Ascending aorta (tissue), 2 donors: ENCODE data around the gene FOXJ3. TPM values are rescaled to one million over a fixed set of nuclear protein-coding genes. Genes with fewer than 3 reads are reported as not detected.

Experiments used
- DNase-seq, 2 donors: peaks; one replicate each; pipeline ENCODE4 v3.0.0-alpha.2; 2019; ENCODE audit warnings: low spot score in 2 of 2
- H3K27ac ChIP-seq, 2 donors: fragments of 200-600 bp; sonication (generic); one replicate each; pipeline ENCODE4 v1.5.1; 2016 to 2017; ENCODE audit warnings: mild to moderate bottlenecking in 1 of 2
- H3K27me3 ChIP-seq: fragments of 200-600 bp; sonication (generic); one replicate; pipeline ENCODE4 v1.5.1; 2017
- H3K36me3 ChIP-seq, 2 donors: fragments of 200-600 bp; sonication (generic); one replicate each; pipeline ENCODE4 v1.5.1; 2016
- H3K4me1 ChIP-seq, 2 donors: fragments of 200-600 bp; sonication (generic); one replicate each; pipeline ENCODE4 v1.5.1; 2016 to 2017; ENCODE audit warnings: mild to moderate bottlenecking in 1 of 2
- H3K4me3 ChIP-seq, 2 donors: fragments of 200-600 bp; sonication (generic); one replicate each; pipeline ENCODE4 v1.5.1; 2016 to 2017; ENCODE audit warnings: mild to moderate bottlenecking in 1 of 2
- H3K9me3 ChIP-seq, 2 donors: fragments of 200-600 bp; sonication (generic); one replicate each; pipeline ENCODE4 v1.5.1; 2016
- intact Hi-C: fragments of 100-400 bp; cut with DNase I; formaldehyde crosslinking; loops from one replicate; pipeline ENCODE4 v1.15.1; 2023
- total RNA-seq: library from RNA; depleted of rRNA; stranded (reverse); fragments of >200 nt; gene quantifications from one replicate; pipeline ENCODE4 v1.1.0, GENCODE V29; 2016
- TF ChIP-seq, protein P1 (sequence below), 3 experiments: fragments of 200-600 bp in 2 of 3; fragments of 450-650 bp in 1 of 3; sonication (generic) in 2 of 3; IDR thresholded peaks; one replicate each; pipeline ENCODE4 v1.5.1; 2016 to 2019; ENCODE audit warnings: antibody characterized with exemption in 3 of 3, mild to moderate bottlenecking in 1 of 3, moderate library complexity in 1 of 3

Gene FOXJ3
- total RNA-seq, 1 donor from 2014 or later = 62.8 TPM

- H3K4me1 ChIP-seq = no peaks in the 10 kb centered on the region
- H3K27ac ChIP-seq = no peak overlapping the region
- no peaks in the 10 kb centered on the region for H3K9me3 ChIP-seq
- no peak overlapping the region for H3K4me3 ChIP-seq
- DNase-seq = no peak
- intact Hi-C loops = loop anchor here (5.0 kb wide), 1 partner anchor 614 kb away; no protein-coding TSS in a partner anchor
- TF ChIP-seq, protein P1, sequence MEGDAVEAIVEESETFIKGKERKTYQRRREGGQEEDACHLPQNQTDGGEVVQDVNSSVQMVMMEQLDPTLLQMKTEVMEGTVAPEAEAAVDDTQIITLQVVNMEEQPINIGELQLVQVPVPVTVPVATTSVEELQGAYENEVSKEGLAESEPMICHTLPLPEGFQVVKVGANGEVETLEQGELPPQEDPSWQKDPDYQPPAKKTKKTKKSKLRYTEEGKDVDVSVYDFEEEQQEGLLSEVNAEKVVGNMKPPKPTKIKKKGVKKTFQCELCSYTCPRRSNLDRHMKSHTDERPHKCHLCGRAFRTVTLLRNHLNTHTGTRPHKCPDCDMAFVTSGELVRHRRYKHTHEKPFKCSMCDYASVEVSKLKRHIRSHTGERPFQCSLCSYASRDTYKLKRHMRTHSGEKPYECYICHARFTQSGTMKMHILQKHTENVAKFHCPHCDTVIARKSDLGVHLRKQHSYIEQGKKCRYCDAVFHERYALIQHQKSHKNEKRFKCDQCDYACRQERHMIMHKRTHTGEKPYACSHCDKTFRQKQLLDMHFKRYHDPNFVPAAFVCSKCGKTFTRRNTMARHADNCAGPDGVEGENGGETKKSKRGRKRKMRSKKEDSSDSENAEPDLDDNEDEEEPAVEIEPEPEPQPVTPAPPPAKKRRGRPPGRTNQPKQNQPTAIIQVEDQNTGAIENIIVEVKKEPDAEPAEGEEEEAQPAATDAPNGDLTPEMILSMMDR (IDR thresholded peaks at IDR 0.05) = no peak
- H3K27me3 ChIP-seq = peaks cover 9% of the 10 kb centered on the region
- no peaks in the 10 kb centered on the region for H3K36me3 ChIP-seq
Measured at GRCh38 chr1:42142894-42143675, 191.9 kb downstream of the FOXJ3 start.

DNA sequence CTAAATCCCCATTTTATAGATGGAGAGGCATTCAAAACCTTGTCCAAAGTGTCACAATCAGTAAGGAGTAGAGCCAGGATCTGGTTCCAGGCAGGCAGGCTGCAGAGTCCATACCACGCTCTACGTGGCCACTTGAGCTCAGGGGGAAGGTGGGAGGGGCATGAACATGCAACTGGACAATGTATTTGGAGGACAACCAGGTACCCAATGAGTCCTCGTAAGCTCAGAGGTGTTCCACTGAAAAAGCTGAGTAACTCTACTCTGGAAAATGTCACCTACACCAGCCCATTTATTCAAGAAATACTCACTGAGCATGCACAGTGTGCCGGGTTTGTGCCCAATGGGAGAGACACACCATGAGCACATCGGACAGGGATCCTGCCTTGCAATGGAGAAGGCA, 193.1 kb downstream of the FOXJ3 start:
- no peaks in the 10 kb centered on the region for H3K9me3 ChIP-seq
- no peaks in the 10 kb centered on the region for H3K36me3 ChIP-seq
- intact Hi-C loops = loop anchor here (5.0 kb wide), 1 partner anchor 615 kb away; no protein-coding TSS in a partner anchor
- no peak overlapping the region for H3K4me3 ChIP-seq
- TF ChIP-seq, protein P1 (IDR thresholded peaks at IDR 0.05) = no peak
- DNase-seq = no peak
- H3K27ac ChIP-seq = no peak overlapping the region
- peaks cover 9% of the 10 kb centered on the region for H3K27me3 ChIP-seq
- H3K4me1 ChIP-seq = no peaks in the 10 kb centered on the region

GRCh38 chr1:42140191-42140590, 194.8 kb downstream of the FOXJ3 start:
- no peaks in the 10 kb centered on the region for H3K4me1 ChIP-seq
- H3K4me3 ChIP-seq = no peak overlapping the region
- no peak for DNase-seq
- peaks cover 3% of the 10 kb centered on the region for H3K27me3 ChIP-seq
- no peaks in the 10 kb centered on the region for H3K9me3 ChIP-seq
- no peak overlapping the region for H3K27ac ChIP-seq
- TF ChIP-seq, protein P1 (IDR thresholded peaks at IDR 0.05) = no peak
- intact Hi-C loops = loop anchor here (5.0 kb wide), 1 partner anchor 617 kb away; no protein-coding TSS in a partner anchor
- no peaks in the 10 kb centered on the region for H3K36me3 ChIP-seq

DNA sequence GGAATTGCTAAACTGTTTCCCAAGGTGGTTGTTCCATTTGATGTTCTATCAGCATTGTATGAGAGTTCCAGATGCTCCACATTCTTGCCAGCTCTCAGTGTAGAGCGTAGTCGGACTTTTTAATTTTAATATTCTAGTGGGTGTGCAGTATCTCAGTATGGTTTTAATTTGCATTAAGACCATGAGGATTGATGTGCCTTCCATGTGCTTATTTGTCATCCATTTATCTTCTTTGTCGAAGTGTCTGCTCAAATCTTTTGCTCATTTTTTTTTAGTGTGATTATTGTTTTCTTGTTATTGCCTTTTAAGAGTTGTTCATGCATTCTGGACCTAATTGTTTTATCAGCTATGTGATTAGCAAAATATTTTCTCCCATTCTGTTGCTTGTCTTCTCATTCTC, 195.6 kb downstream of the FOXJ3 start:
- H3K4me3 ChIP-seq = no peak overlapping the region
- DNase-seq = no peak
- no peaks in the 10 kb centered on the region for H3K36me3 ChIP-seq
- no peaks in the 10 kb centered on the region for H3K9me3 ChIP-seq
- no peaks in the 10 kb centered on the region for H3K4me1 ChIP-seq
- H3K27me3 ChIP-seq = no peaks in the 10 kb centered on the region
- TF ChIP-seq, protein P1 (IDR thresholded peaks at IDR 0.05) = no peak
- H3K27ac ChIP-seq = no peak overlapping the region
- intact Hi-C loops = no loop called here

GRCh38 chr1:42138586-42138985, 196.4 kb downstream of the FOXJ3 start:
- TF ChIP-seq, protein P1 (IDR thresholded peaks at IDR 0.05) = no peak
- Histone ChIP-seq H3K27me3 (no peaks in the 10 kb centered on the region), H3K36me3 (no peaks in the 10 kb centered on the region), H3K4me3 (no peak overlapping the region), H3K9me3 (no peaks in the 10 kb centered on the region), H3K4me1 (no peaks in the 10 kb centered on the region), H3K27ac (no peak overlapping the region)
- intact Hi-C loops = no loop called here
- DNase-seq = no peak
